H1 (cell line): ENCODE data around the gene PRPF39.

Experiments
- CTCF ChIP-seq, 3 experiments: IDR thresholded peaks; 1 replicate in 2 of 3; 2 replicates in 1 of 3; pipeline versions ENCODE4 v1.5.1 to v1.6.1; 2011; ENCODE audit warnings: low read length in 3 of 3, mild to moderate bottlenecking in 3 of 3, inconsistent platforms in 2 of 3, low read depth in 1 of 3, moderate library complexity in 1 of 3; ENCODE audit not compliant: insufficient read depth in 1 of 3; ENCODE audit errors: control extremely low read depth in 1 of 3
- EZH2 ChIP-seq: fragments of 200-600 bp; sonication (generic); IDR thresholded peaks from 2 replicates; pipeline ENCODE4 v1.7.1; 2012; ENCODE audit warnings: low read depth, mild to moderate bottlenecking, moderate library complexity, low read length, inconsistent platforms; ENCODE audit not compliant: severe bottlenecking
- KDM5A ChIP-seq: fragments of 200-600 bp; IDR thresholded peaks from 2 replicates; pipeline ENCODE4 v1.7.1; 2012; ENCODE audit warnings: mild to moderate bottlenecking, low read length, inconsistent platforms, mixed read lengths
- SP1 ChIP-seq: IDR thresholded peaks from 2 replicates; pipeline ENCODE4 v1.6.1; 2011; ENCODE audit warnings: low read depth, low read length
- SP4 ChIP-seq: IDR thresholded peaks from 2 replicates; pipeline ENCODE4 v1.6.1; 2012; ENCODE audit warnings: low read length, inconsistent platforms
- TBP ChIP-seq: IDR thresholded peaks from 2 replicates; pipeline ENCODE4 v1.6.1; 2011; ENCODE audit warnings: low read depth, low read length, improper control_type of control experiment

GRCh38 chr14:45034730-45035129 is 49.2 kb upstream of the PRPF39 start:
- TF ChIP-seq CTCF (IDR thresholded peaks at IDR 0.05; ENCODE audit: control extremely low read depth in 1 of 3, insufficient read depth in 1 of 3, low read depth in 1 of 3, low read length in 3 of 3): no peak
- no peak for TF ChIP-seq TBP
- no peak for TF ChIP-seq KDM5A
- no peak for TF ChIP-seq SP1
- TF ChIP-seq SP4: no peak
- no peak for TF ChIP-seq EZH2
